Stimulated activated CD4-positive, alpha-beta T cell treated with anti-CD3 and anti-CD28 coated beads, TNF-alpha, amount 100 ng/mL, for 4 hours (primary cell): Measurements from ENCODE around the gene TNNI2.
A peak's percentile ranks its signal among the peaks of the same experiment; 100 is the strongest.

Experiments
- DNase-seq, 3 experiments: peaks; one replicate each; pipeline ENCODE4 v3.0.0-alpha.2; 2020; ENCODE audit warnings: low read depth in 3 of 3

The TNNI2 gene

DNA sequence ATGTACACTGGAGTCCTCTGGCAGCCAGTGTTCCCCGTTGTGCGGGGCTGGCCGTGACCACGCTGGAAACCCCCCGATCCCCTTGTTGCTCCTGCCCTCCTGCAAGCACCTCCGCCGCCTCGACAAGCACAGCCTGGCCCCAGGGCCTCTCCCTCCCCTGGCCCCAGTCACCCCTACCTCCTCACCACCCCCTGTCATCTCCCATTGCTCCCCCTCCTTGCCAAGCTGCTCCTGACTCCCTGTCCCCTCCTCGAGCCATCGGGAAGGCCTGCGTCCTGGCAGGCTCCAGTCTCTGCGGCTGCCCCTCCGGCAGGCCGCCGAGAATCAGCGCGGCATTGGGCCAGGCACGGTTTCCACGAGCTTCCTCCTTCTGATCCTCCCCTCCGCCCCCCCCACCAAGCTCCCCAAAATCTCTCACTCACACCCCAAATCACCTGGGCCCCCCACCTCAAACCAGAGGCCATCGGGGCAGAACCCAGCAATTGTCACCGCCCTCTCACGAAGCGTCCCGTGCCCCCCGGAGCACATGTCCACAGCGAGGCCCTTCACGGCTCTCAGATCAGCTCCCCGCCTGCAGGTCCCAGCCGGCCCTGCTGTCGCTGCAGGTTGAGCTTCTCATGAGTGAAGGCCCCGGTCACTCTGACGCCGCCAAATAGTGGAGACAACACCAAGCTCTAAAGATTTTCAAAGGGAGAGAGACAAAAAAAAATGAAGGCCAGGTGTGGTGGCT, 8.4 kb downstream of the TNNI2 start:
- DNase-seq, result no peak

DNA sequence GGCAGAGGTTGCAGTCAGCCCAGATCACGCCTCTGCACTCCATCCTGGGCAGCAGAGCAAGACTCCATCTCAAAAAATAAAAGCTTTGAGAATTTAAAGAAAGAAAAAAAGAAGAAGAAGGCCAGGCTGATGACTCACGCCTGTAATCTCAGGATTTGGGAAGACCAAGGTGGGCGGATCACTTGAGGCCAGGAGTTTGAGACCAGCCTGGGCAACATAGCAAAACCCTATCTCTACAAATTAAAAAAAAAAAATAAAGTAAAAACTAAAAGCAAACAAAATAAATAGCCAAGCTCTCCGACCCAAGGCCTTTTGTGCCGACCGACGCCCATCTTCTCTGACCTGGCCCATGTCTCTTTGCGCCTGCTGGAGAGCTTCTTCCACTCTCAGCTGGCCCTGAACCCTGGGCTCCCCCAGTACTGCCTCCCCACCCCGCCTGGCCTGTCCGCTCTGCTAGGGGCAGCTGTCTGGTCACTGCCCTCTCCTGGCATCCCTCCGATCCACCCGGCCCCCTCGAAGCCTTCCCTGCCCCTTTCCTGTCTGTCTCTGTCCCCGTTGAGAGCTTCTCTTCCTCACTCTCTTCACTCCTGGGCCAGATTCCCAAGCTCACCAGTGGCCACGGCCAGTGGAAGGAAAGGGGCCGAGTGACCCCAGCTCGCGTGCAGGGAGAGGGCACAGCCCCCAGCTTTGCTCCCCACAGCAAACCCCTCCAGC, 9.3 kb downstream of the TNNI2 start:
- DNase-seq, result no peak

DNA sequence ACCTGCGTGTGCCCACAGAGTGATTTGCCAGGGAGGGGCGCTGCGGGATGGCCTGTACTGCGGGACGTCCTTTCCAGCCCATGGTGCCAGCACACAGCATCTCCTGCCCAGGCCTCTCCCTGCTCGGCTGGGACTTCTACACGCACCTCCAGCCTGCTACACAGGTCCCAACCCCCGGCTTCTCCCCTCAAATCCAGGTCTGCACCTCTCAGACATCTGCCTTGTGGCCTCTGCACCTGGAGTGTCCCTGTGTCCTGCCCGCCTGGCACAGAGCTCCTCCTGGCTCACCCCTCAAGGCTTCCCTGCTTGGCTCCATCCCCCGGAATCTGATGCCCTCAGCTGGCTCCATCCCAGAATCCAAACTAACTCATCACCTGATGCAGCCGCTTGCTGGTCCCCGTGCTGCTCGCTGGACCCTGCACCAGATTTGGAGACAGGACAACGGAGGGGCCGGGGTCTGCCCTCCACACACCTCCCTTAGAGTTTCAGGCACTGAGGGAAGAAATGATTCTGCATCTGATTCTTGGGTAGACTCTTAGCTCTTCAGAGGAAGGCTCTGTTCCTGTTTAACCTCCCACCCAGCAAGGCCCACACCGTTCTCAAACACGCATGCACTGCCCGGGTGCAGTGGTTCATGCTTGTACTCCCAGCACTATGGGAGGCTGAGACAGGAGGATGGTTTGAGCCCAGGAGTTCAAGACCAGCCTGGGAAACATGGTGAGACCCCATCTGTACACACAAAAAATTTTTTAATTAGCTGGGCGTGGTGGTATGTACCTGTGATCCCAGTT, 10.1 kb downstream of the TNNI2 start:
- no peak for DNase-seq

DNA sequence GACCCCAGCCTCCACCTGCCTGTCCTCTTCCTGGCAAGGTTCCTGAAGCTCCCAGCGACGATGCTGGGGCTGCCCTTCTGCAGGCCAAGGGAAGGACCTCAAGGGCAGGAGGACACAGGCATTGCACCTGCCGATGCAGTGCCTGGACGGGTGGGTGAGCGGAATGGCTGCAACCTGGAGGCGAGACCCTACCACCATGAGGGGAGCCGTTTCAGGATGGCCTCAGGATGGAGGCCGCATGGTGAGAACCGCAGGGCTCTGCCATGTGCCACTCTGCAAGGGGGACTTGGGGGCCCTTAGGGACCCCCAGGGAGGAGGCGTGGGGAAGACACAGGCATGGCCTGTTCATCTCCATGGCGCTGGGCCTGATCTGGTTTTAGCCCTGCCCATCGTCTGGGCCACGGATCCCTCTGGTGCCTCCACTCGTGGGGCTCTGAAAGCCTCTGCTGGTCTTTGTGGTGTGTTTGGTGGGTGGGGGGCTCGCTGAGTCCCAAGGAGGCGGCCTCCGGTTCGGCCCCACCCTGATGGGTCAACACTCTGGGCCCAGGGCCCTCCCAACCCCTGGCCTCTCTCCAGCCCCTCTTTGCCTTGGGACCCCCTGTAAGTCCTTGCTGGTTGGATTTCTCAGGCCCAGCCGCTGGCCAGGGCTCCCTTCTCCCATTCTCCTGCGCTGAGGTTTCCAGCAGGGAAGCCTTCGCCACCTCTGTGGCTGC, 12.8 kb downstream of the TNNI2 start:
- no peak for DNase-seq

DNA sequence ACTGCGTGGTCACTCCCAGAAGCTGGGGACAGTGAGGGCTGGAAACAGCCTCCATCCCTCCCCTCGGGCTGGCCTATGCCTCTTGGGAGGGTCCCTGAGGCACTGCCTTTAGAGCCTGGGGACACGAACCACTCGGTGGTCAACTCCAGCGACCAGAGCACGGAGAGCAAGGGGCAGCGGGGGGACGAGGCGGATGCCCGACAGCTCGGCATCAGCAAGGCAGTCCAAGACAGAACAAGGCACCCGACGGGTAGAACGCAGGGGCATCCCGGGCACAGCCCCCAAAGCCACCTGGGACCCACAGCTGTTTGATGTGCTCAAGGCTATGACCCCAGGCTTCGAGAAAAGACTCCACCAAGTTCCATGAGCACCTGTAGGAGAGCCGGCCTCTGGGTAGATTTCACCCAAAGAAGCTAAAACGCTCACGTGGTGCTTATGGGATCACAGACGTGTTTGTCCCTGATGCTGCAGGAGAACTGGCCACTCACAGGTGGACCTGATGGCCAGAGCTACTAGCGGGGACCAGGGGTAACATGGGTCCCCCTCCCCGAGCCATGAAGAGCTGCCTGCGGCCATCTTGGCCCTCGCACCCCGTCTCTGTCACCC, 13.6 kb downstream of the TNNI2 start:
- no peak for DNase-seq

DNA sequence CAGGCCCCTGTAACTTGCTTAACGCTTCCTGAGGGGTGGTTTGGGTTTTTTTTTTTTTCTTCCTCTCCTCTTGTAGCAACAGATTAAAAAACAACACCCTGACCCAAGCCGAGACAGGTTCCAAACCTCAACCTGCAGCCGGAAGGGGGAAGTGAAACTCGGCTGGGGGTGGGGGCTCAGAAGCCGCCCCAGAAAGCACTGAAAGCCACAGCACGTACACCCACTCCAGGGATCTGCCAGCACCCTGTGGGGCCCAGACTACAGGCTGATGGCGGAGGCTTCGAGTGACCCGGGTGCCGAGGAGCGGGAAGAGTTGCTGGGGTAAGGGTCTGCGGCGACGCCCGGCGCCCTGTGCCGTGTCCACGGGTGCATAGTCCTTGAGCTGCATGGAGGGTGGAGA, 14.1 kb downstream of the TNNI2 start, which contains the start of gene LSP1:
TSS of gene LSP1 (plus strand) at position 208 of the 400 bp plus-strand sequence. CDS start at position 269, 61 bp downstream.
- DNase-seq, result peak; percentile 51 to 64 (median 53)

DNA sequence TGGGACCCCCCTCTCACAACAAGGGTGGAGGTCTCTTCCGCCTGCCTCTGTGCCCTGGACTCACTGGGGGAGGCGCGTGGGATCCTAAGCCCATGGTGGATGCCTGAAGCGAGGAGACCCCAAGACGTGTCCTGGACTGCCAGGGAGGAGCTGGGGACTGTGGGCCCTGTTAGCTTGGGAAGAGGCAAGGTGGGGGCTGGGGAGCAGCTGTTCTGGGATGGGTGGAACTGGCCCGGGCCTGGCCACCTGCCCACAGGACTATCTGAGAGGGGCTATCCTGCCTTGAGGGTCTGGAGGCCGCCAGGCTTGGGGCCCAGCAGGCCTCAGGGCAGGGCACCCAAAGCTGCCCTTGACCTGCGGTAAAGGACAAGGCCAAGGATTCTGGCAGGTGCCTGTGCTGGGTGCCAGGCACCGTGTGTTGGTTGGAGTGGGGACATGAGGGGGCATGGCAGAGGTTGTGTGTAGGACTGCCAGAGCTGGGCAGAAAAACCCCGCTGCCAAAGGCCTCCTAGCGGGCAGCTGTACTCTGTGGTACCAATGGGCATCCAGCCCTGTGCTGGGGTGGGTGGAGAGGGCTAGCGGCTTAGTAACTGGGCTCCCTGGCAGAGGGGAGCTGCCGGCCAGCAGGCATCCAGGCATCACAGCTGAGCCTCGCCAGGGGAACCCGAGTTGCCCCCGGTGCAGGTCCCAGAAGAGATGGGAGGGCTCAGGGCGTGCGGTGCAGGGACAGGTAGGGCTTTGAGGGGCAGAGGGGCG, 14.8 kb downstream of the TNNI2 start:
- no peak for DNase-seq

DNA sequence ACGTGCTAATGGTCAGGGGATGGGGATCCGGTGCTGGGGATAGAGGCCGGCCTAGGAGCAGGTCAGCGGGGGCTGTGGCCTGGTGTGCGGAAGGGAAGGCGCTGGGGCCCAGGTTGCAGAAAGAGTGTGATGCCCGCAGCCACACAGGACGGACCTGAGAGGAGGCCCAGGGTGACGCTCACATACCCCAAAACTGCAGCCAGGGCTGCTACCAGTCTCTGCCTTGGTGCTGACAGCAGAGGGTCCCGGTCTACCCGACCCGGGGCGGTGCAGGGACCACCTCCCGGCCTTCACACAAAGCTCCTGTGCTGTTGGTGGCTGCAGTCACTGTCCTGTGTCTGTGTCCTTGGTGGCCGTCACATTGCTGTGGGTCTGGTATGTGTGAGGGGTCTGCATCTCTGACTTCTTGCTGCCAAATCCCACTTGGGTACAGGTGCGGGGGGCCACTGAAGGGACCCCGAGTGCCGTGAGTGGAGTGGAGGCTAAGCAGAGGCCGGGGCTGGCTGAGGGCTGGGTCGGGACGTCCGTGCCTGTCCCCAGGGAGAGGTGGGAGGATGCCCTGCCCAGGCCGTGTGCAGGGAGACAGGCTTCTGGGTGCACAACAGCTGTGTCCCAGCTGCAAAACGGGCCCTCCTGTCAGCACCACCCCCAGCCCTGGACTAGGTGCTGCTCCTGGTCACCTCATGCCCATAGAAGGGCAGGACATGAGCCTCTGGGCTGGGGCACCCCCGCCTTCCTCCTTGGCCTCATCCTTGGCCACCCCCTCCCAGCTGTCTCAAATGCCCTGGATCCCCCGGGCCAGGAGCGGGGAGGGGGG, 15.6 kb downstream of the TNNI2 start:
- DNase-seq, result no peak

DNA sequence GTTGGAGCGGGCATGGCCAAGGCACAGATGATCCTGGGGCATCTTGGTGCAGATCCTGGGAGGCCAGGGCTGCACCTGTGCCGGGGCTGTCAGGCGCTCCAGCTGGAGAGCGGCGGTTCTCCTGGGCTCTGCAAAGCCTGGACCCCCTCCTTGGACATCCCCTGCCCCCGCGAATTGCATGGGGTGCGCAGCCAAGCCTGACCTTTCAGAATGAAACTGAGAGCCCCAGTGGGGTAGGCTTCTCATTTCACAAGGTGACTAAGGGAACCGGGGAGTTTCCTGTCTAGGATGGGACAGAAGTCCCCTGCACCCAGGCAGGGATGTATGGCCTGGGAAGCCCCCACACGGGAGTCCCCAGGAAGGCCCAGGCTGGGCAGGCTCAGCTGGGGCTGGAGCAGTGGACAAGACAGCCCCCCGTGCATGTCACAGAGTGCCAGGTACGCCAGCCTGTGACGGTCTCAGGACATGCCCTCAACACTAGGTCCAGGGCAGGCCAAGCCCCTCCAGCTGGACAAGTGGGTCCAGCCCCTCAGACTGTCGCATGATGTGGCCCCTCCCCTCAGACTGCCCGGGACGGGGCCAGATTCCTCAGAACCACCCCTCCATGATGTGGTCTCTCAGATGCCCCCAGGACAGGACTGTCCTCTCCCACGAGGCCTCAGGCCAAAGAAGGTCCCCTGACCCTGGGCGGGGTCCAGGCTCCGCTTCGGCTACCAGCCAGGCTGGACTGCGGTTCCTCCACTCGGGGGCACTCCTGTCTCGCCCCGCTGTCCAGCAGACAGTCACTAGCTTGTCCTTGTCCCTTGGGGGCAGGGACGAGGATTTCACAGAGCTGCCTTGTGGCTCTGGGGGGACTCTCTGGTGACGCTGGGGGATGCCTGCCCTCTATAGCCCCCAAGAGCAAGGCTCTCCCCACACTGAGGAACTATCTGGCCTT, 16.4 kb downstream of the TNNI2 start:
- DNase-seq, result no peak

DNA sequence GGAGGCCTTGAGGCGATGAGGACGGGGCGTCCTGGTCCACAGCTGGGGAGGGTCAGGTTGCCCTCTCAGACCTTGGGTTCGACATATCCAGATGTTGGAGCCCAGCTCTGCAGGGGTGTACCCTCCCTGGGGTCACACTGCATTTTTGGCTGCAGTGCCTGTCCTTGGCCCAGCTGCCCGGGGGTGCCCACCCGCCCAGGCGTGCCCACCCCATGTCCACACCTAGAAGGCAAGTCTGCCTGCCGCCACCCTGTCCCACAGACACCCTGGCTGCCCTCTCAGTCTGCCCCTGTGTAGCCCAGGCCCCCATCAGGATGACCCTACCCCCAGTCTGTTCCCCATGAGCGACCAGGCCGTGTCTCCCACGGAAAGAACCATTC, 17.1 kb downstream of the TNNI2 start:
- DNase-seq, result no peak

DNA sequence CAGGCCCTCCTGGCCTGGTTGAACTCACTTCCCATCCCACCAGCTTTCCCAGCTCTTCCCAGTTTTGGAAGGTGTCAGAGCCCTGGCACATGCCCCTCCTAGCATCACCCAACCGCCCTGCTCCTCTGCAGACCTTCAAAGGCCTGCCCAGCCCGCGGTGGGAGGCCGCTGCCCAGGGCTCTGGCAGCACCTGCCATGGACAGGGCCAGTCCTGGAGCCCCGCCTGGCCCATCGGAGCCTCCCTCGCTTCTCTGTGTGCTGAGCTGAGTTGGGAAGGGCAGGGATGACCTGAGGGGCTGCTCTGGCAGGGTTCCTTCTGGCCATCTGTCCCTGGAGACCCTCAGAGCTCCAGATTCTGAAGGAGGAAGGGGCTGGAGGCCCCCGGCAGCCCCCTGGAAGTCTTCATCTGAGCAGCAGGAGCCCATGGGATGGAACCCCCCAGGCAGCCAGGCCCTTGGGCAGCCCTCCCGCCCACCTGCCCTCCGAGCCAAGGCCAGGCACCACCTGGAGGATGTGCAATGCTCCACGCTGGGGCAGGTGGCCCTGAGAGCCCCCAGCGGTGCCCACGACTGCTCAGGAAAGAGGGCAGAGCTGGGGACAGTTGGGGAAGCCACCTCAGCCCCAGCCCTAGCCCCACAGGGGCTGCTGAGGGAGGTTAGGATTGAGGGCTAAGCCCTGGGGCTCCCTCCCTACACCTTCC, 17.7 kb downstream of the TNNI2 start:
- DNase-seq, result no peak

DNA sequence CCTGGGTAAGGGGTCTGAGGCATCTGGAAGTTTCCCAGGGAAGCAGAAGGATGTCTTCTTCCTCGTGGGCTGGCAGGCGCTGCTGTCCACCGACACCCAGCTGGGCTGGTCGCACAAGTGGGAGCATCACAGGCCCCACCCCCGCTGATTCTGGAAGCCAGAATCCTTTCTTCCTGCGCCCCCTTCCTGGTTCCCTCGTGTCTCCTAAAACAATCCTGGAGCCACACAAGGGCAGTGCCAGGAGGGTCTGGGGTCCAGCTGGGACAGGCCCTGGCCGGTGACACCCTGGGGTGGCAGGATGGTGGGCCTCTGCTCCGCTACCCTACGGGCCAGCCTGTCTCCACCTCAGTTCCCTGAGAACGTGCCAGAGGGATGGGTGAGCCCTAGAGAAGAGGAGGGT, 18.3 kb downstream of the TNNI2 start:
- DNase-seq, result no peak

DNA sequence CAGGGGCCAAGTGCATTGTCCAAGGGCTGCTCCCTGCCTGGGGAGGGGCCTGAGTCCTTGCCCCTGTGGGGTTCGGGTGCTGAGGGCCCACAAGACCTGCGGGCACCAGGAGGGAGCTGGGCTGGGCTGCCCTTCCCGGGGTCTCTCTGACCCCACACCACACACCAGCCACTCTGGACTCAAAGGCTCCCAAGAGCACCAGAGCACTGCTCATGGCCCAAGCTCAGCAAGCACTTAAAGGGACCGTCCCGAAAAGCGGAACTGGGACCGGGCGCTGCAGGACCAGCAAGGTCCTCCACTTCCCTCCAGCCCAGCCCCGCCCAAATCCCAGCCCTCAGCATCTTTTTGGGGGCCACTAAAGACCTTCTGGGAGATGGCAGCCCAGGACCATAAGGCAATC, 19.4 kb downstream of the TNNI2 start:
- DNase-seq, result no peak

DNA sequence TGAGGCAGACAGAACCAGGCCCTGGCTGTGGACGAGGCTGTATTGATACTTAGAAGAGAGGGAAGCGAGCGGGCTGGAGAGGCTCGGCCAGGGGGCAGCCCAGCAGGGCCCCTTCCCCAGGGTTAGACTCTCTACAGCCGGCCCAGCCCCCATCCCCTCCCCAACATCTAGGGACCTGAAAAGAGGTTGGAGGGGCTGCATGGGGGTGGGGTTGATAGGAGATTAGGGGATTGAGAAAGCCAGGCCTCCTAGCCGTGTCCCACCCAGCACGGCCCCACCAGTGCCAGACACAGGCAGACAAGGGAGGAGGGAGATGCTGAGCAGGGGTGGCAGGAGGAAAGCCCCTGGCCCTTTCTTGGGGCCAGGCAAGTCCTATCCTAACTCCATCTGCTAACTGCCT, 19.8 kb downstream of the TNNI2 start:
- no peak for DNase-seq

DNA sequence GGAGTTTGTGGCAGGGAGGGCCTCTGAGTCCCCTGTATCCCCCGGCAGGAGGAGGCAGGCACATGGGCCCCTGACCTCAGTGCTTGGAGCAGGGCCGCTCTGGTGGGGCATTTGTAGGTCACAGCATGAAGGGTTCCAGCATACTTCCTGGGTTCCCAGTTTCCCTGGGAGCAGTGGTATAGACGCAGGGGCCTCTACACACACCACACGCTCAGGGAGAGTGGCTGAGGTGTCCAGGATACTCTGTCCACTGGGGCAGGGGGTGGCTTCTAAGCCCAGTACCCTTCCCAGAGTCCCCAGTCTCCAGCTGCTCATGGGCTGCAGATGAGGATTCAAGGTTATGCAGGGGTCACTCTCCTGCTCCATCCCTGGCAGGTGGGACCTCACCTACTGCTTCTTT, 20.2 kb downstream of the TNNI2 start:
- no peak for DNase-seq

DNA sequence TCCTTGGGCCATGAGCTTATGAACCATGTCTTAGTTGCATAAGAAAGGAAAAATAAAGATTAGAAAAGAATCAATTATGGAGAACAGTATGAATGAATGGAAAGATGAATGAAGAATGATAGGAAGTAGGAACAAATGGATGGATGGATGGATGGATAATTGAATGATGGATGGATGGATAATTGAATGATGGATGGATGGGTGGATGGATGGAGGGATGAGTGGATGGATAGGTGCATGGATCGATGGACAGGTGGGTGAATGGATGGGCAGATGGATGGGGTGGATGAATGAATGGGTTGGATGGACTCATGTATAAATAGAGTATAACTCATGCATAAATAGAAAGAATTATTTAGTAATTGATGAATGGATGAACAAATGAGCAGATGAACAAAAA, 21.3 kb downstream of the TNNI2 start:
- DNase-seq, result no peak

DNA sequence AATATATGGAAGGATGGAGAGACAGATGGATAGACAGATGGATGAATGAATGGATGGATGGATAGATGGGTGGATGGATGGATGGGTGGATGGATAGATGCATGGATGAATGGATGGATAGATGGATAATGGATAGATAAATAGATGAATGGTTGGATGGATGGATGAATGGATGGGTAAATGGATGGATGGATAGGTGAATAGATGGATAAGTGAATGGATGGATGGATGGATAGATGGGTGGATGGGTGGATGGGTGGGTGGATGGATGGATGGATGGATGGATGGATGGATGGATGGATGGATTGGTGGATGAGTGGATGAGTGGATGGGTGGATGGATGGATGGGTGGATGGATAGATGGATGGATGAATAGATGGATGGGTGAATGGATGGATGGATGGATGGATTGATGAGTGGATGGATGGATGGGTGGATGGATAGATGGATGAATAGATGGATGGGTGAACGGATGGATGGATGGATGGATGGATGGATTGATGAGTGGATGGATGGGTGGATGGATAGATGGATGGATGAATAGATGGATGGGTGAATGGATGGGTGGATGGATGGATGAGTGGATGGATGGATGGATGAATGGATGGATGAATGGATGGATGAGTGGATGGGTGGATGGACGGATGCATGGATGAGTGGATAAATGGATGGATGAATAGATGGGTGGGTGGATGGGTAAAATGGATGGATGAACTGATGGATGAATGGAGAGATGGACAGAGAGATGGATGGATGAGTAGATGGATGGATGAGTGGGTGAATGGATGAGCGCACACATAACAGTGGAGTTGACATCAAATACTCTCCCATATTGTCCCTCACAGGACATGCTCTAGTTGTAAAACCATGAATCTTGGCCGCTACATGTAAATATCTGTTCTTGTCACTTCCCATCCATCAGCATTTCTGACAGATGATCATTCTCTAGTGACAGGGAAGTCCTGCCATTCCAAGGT, 22.9 kb downstream of the TNNI2 start:
- DNase-seq, result no peak
